SU-DHL-6 (cell line): ENCODE results near the gene PLXNB2.

Source experiments
- EZH2phosphoT487 ChIP-seq: fragments of 200-600 bp; sonication (generic), shearing (Covaris generic); conservative IDR thresholded peaks from 2 replicates; pipeline ENCODE4 v1.6.1; 2018; ENCODE audit warnings: mild to moderate bottlenecking, antibody characterized with exemption, low read length, moderate library complexity, mixed read lengths
- TF ChIP-seq, protein P1 (sequence below): fragments of 200-600 bp; sonication (generic); IDR thresholded peaks from one replicate; pipeline ENCODE4 v1.5.1; 2017; ENCODE audit warnings: antibody characterized with exemption, mild to moderate bottlenecking, low read length, moderate library complexity; ENCODE audit not compliant: insufficient read depth, poor library complexity, severe bottlenecking

DNA sequence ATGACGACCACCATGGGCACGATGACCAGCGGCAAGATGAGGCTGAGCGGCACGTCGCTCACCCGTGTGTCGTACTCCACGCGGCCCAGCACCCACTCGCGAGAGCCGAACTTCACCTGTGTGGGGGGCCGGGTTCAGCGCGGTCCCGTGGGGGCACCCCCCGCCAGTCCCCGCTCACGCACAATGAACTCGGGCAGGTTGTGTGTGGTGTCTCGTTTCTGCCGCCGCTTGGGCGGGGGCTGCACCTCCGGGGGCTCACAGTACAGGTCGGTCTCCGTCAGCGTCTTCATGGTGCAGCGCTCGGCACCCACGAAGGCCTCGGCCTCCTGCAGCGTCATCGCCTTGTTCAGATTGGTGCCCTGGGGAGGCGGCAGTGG lies 26.1 kb downstream of the PLXNB2 start:
- TF ChIP-seq, protein P1, sequence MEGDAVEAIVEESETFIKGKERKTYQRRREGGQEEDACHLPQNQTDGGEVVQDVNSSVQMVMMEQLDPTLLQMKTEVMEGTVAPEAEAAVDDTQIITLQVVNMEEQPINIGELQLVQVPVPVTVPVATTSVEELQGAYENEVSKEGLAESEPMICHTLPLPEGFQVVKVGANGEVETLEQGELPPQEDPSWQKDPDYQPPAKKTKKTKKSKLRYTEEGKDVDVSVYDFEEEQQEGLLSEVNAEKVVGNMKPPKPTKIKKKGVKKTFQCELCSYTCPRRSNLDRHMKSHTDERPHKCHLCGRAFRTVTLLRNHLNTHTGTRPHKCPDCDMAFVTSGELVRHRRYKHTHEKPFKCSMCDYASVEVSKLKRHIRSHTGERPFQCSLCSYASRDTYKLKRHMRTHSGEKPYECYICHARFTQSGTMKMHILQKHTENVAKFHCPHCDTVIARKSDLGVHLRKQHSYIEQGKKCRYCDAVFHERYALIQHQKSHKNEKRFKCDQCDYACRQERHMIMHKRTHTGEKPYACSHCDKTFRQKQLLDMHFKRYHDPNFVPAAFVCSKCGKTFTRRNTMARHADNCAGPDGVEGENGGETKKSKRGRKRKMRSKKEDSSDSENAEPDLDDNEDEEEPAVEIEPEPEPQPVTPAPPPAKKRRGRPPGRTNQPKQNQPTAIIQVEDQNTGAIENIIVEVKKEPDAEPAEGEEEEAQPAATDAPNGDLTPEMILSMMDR: no peak
- TF ChIP-seq EZH2phosphoT487: no peak
